ENCODE results near the gene NCOR2. TPM values are rescaled to one million over a fixed set of nuclear protein-coding genes. Genes with fewer than 3 reads are reported as not detected.

The NCOR2 gene
- total and polyA plus RNA-seq, 2 donors (not counting 3 experiments of a cell fraction or from before 2014, with no cell fraction given), result 26.5 to 241 TPM

GRCh38 chr12:124561231-124561630 is 6.2 kb downstream of the NCOR2 start:
- DNase-seq (ENCODE audit: low read depth, low spot score) (no peak), FAIRE-seq (no peak)
- no peak overlapping the region for H3K4me2 ChIP-seq (ENCODE audit: insufficient read depth, low read length)
- intact Hi-C loops (cut with micrococcal nuclease) (no loop called here), dilution Hi-C loops (cut with MboI; ENCODE audit: extremely low pct_ligation_motif_present, low sequenced_read_pairs) (loop anchor here (25.0 kb wide), 1 partner anchor 126 kb away; no protein-coding TSS in a partner anchor)
- no peak overlapping the region for H3K9ac ChIP-seq (replicated peaks; ENCODE audit: extremely low read depth, insufficient read depth, low read length)
- ChIA-PET POLR2A (no interaction called here), CTCF (interaction anchor here (1.1 kb wide), 1 partner anchor 12 kb away, joined by 3 read pairs; no protein-coding TSS in a partner anchor)
- no peaks in the 10 kb centered on the region for H3K9me3 ChIP-seq (replicated peaks; ENCODE audit: control insufficient read depth, insufficient read depth, low read length)
- H3K4me1 ChIP-seq (ENCODE audit: control insufficient read depth, extremely low read depth, insufficient read depth, low read length), result peaks cover 4% of the 10 kb centered on the region
- H3K4me3 ChIP-seq (replicated peaks in 1 of 3; ENCODE audit: insufficient read depth in 1 of 3, low read depth in 1 of 3, low read length in 3 of 3), result no peak overlapping the region
- no peak overlapping the region for H2AFZ ChIP-seq (ENCODE audit: low read depth, low read length)
- no peak for TF ChIP-seq EZH2 (IDR thresholded peaks at IDR 0.05; ENCODE audit: borderline replicate concordance, low read depth, low read length, severe bottlenecking)
- TF ChIP-seq GATA2 (IDR thresholded peaks at IDR 0.05; ENCODE audit: insufficient read depth, insufficient read length, low read depth, low read length), result no peak
- no peak for TF ChIP-seq MYC (IDR thresholded peaks at IDR 0.05; ENCODE audit: low read depth, low read length)
- TF ChIP-seq CTCF (IDR thresholded peaks at IDR 0.05; ENCODE audit: extremely low read depth in 1 of 2, insufficient read depth in 1 of 2, low read depth in 1 of 2, low read length in 2 of 2), result no peak
- TF ChIP-seq MAX (IDR thresholded peaks at IDR 0.05; ENCODE audit: insufficient read depth, insufficient read length), result no peak
- TF ChIP-seq JUN (IDR thresholded peaks at IDR 0.05; ENCODE audit: borderline replicate concordance, insufficient read depth, insufficient read length, low read depth), result no peak
- TF ChIP-seq POLR2A (IDR thresholded peaks at IDR 0.05; ENCODE audit: low read depth, low read length), result no peak
- TF ChIP-seq FOS (IDR thresholded peaks at IDR 0.05; ENCODE audit: borderline replicate concordance, insufficient read depth, low read length), result no peak
- TF ChIP-seq POLR2AphosphoS5 (IDR thresholded peaks at IDR 0.05; ENCODE audit: insufficient read depth, low read depth, low read length), result no peak
- H3K27ac ChIP-seq (ENCODE audit: insufficient read depth, low read depth, low read length), result no peak overlapping the region
- no TSS peak for BruUV-seq (replicated peaks)
- H3K79me2 ChIP-seq (ENCODE audit: control insufficient read depth, insufficient read depth, low read length), result peaks cover 95% of the 10 kb centered on the region
- no peaks in the 10 kb centered on the region for H3K27me3 ChIP-seq (ENCODE audit: control insufficient read depth in 2 of 2, insufficient read depth in 2 of 2, low read length in 2 of 2)
- H3K9me1 ChIP-seq (replicated peaks; ENCODE audit: control insufficient read depth, extremely low read depth, insufficient read depth, low read length), result no peaks in the 10 kb centered on the region
- no peaks in the 10 kb centered on the region for H3K36me3 ChIP-seq (ENCODE audit: control insufficient read depth in 2 of 2, extremely low read depth in 1 of 2, insufficient read depth in 2 of 2, low read length in 2 of 2)
- peaks cover 4% of the 10 kb centered on the region for H4K20me1 ChIP-seq (replicated peaks; ENCODE audit: control insufficient read depth, extremely low read depth, insufficient read depth, low read length)
